GM21825 (cell line): Measurements from ENCODE around the gene DNAJB6.

Source experiments
- ATAC-seq: cut with Tn5 transposase; IDR thresholded peaks from one replicate; pipeline ENCODE4 v1.9.1; 2021; ENCODE audit warnings: mild to moderate bottlenecking, moderate library complexity; ENCODE audit not compliant: unreplicated experiment

The DNAJB6 gene

GRCh38 chr7:157407512-157408257 lies 70.9 kb downstream of the DNAJB6 start:
- no peak for ATAC-seq

- no peak for ATAC-seq
These were observed 71.7 kb downstream of the DNAJB6 start for GRCh38 chr7:157408258-157409101.

DNA sequence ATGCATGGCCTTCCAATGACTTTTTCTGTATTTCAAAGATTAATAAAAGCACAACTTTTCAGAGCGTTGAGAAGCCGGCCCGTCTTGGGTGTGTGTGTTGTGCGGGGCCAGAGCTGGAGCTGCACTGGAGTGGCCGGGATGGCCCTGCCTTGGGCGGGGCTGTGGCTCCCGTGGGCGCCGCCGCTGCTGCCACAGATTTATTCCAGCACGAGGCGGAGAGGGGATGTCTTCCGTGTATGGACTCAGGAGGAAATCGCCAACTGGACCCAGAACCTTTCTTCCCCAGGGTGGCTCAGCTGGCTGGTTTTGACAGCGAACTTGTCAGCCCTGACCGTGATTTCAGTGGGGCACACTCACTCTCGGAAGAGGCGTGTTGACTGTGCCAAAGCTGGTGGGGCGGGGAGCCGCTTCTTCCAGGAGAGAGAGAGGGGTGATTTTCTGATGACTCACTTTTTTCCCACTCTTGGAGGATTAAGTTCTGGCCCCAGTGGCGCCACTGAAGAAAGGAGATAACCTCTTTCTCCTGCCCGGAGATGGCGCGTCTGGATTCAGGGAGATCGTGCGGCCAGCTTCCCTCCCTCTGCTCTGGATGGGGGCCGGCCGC lies 72.4 kb downstream of the DNAJB6 start:
- ATAC-seq, result no peak

DNA sequence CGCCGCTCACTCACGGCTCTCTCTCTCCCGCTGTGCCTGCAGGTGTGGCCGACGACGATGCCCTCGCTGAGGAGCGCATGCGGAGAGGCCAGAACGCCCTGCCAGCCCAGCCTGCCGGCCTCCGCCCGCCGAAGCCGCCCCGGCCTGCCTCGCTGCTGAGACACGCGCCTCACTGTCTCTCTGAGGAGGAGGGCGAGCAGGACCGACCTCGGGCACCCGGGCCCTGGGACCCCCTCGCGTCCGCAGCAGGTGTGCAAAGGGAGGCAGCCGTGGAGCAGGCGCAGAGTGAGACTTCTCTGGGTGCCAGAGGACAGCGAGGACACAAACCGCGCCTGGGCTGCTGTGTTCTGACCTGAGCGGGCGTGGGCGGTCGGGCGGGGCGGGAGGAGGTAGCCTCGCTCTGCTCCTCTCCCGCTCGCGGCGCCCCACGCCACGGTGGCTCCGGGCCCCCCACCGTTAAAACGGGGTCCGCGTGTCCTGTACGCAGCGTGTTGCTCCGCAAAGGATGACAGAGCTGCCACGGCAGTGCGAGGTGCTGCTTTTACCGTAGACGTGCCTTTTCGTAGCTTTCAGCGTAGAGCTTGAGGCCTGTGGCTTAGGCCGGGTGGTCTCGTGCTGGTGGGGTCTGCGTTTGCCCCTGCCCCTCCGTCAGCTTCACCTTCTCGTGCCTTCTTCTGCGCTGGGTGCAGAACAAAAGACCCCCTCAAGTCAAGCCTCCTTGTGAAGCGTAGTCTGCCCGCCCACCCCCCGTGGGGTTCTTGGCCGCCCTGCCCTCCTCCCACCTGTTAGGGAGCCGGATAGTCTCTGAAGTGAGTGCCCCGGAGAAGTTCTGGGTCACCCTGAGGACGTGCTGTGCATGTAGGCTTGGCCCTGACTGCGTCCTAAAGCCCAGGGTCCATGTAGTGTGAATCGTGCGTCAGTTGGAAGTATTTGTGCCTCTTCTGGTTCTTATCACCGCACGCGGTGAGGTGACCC lies 73.2 kb downstream of the DNAJB6 start:
- ATAC-seq, result no peak

GRCh38 chr7:157410831-157411556 lies 74.2 kb downstream of the DNAJB6 start:
- no peak for ATAC-seq

DNA sequence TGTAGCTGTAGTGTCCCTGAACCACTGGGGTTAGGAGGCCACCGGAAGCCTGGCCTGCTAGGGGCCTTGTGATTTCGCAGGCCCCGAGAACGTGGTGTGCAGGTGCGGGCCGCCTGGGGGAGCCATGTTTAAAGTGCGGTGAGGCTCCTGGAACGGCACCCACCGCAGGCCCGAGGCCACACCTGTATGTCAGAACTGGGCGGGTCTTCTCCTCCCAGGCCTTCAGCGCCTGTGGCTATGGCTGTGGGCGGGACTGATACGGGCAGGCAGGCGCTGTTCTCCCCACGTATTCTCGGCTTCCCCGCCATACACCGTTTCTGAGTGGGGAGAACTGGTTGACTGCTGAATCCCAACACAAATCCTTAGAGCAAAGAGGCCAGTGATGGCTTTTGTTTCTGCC lies 74.8 kb downstream of the DNAJB6 start:
- no peak for ATAC-seq

GRCh38 chr7:157412021-157412443 lies 75.2 kb downstream of the DNAJB6 start:
- no peak for ATAC-seq

DNA sequence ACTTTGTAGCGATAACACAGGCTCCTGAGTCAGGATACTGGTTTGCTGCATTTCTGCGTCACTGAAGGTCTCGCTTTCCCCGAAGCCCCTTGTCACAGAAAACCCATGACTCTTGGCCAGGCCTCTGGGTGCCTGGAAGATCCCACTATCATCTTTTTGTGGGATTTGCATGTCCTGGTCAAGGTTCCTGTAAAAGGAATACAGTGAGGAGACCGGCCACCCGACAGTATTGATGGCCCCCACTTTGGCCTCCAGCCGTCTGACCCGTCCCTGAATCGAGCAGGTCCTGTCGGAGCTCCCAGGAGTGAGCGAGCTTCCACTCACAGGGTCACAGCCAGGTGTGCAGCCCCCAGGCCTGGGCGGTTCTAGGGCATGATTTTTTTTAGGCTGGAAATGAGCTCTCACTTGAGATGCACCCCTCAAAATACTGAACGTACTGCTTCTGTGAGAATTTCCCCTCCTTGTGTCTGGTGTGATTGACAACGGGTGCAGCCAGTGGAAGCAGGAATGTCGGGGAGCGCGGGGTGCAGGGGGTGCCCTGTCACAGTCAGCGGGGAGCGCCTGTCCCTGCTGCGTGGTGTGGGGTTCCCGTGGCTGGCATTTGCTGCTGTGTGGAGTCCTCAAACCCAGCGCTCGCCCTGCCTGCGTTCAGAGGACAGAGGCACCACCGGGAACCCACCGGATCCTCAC lies 75.8 kb downstream of the DNAJB6 start:
- no peak for ATAC-seq

DNA sequence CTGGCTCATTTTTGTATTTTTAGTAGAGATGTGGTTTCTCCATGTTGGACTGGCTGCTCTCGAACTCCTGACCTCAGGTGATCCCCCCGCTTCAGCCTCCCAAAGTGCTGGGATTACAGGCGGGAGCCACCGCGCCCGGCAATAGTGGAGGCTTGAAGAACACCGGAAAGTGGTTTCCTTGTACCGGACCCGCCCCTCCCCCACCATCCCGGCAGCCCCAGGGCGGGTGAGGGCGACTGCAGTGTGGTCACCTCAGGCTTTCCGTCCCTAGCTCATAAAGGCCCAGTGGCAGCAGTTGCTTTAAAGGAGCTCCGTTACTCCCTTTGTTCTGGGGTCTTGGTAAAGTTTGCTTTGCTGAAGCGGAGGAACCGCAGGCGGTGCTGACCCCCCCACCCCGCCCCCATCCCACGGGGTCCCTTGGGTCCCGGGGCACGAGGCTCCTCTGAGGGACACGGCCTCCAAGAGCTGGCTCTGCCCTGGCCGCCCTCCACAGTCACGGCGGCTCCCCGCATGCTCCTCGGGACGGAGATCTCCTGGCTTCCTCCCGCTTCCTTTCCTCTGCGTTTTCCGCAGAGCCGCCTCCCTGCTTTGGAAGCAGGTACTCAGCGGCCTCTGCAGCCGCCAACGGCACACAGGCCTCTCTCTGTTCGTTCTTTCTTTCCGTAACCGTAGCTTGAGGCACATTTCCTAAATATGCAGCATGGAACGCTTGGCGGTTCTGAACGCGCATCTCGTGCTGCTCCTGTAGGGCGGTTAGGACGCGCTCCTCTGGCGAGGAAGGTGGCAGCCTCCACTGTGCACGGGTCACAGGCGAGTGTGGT lies 77.3 kb downstream of the DNAJB6 start:
- ATAC-seq, result no peak

DNA sequence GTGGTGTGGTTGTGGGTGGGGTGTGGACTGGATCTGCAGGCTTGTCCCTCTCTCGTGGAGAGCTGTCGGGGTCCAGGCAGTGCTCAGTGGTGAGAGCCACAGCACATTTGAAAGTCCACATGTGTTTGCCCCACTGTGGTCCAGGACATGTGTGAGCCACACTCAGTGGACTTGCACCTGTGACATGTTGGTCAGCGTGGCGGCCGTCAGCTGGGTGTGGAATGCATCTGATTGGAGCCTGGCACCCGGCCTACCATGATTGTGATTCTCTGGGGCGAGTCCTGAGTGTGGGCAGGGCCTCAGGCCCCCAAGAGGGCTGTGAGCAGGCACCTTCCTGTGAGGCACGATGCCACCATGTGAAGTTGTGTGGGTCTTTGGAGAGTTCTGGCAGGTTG lies 77.9 kb downstream of the DNAJB6 start:
- no peak for ATAC-seq

DNA sequence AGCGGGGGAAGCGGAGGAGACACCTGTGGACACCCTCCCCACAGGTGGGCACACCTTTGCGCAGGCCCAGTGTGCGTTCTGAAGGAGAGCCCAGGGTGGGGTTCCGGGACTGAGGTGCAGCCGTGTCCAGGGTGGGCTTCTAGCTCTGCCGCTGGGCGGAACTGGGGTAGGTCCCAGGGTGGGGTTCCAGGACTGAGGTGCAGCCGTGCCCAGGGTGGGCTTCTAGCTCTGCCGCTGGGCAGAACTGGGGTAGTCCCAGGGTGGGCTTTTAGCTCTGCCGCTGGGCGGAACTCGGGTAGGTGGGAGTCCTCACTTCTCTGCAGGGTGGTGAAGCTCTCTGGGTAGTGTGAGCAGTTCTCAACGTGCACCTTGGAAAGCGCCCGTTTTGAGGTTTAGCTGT lies 78.7 kb downstream of the DNAJB6 start:
- ATAC-seq, result no peak

DNA sequence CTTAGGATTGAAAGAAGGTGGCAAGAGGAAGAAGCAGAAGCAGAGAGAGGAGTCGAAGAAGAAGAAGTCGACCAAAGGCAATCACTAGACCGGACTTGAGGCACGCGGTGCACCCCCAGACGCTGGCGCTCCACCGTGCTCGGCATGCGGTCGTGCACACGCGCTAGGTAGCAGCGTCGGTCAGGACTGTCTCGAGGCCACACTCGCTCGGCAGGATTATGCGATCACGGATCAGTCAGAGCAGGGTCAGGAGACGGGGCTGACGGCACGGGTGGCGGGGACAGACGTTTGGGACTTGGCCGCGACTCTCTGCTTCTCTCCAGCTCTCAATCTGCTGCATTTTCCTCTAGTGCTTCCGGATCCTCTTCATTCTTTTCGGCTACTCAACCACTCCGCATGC lies 79.2 kb downstream of the DNAJB6 start:
- no peak for ATAC-seq

GRCh38 chr7:157418204-157419034 lies 81.6 kb downstream of the DNAJB6 start:
- no peak for ATAC-seq

- no peak for ATAC-seq
These were observed 82.2 kb downstream of the DNAJB6 start for GRCh38 chr7:157419035-157419293.

GRCh38 chr7:157422279-157422678 lies 85.5 kb downstream of the DNAJB6 start:
- no peak for ATAC-seq

GRCh38 chr7:157423348-157423747 lies 86.5 kb downstream of the DNAJB6 start:
- ATAC-seq, result no peak

GRCh38 chr7:157423886-157424565 lies 87.2 kb downstream of the DNAJB6 start:
- no peak for ATAC-seq
